Epithelial cell of prostate (primary cell): ENCODE data around the gene HMGCS2.
"Not testable (repeated sequence)": the region's sequence is repeated elsewhere in the genome, so short reads cannot be mapped to it uniquely, and the experiment has no call there.

ENCODE experiments used
- DNase-seq: peaks from one replicate; pipeline ENCODE4 v3.0.0-alpha.2; 2011; ENCODE audit warnings: low read depth, low spot score
- H3K27ac ChIP-seq: fragments of 450-650 bp; 2 replicates; pipeline ENCODE4 v1.5.1; 2017; ENCODE audit warnings: mild to moderate bottlenecking

Gene HMGCS2

GRCh38 chr1:119706599-119706998 lies 62.1 kb downstream of the HMGCS2 start:
- not testable (repeated sequence) for DNase-seq, H3K27ac ChIP-seq

GRCh38 chr1:119703666-119704450 lies 64.8 kb downstream of the HMGCS2 start:
- no peak overlapping the region for H3K27ac ChIP-seq

GRCh38 chr1:119702384-119702783 lies 66.3 kb downstream of the HMGCS2 start:
- peak; percentile 87 for DNase-seq

More at GRCh38 chr1:119703666-119704450, 64.8 kb downstream of the HMGCS2 start:
- no peak for DNase-seq

GRCh38 chr1:119701659-119702058 lies 67.0 kb downstream of the HMGCS2 start:
- DNase-seq, result no peak
- H3K27ac ChIP-seq, result no peak overlapping the region

More at GRCh38 chr1:119702384-119702783, 66.3 kb downstream of the HMGCS2 start:
- H3K27ac ChIP-seq, result peak overlapping the region; percentile 48

- H3K27ac ChIP-seq, result peak overlapping the region; percentile 48
- DNase-seq, result no peak
Measured at GRCh38 chr1:119700326-119700725, 68.4 kb downstream of the HMGCS2 start.
